ENCODE results near the gene RAPGEF3. TPM values are rescaled to one million over a fixed set of nuclear protein-coding genes. Genes with fewer than 3 reads are reported as not detected.
A peak's percentile ranks its signal among the peaks of the same experiment; 100 is the strongest.

Gene RAPGEF3
- total RNA-seq, 3 donors from 2014 or later = 40.6 to 87.8 (median 60.3) TPM

DNA sequence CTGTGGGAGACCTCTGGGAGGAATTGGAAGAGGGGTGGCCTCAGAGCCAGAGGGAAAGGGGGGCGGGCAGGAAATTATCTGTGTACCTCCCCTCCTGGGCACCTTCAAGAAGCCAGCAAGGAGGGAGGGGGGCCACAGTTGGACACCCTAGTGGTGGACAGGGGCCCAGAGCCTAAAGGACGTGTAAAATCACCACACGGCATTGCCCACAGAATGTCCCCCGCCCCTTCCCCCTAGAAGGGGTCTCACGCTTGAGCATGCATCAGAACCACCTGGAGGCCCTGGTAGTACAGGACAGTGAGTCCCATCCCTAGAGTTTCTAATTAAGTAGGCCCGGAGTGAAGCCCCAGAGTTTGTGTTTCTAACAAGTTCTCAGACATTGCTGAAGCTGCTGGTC is 41.6 kb downstream of the RAPGEF3 start:
- intact Hi-C loops (cut with DNase I; ENCODE audit: low total_unique reads) = no loop called here
- no peaks in the 10 kb centered on the region for H3K36me3 ChIP-seq
- H3K4me3 ChIP-seq = no peak overlapping the region
- no peak for DNase-seq (ENCODE audit: low spot score in 2 of 2)
- H3K4me1 ChIP-seq = peaks cover 26 to 32% of the 10 kb centered on the region in 2 donors
- TF ChIP-seq POLR2A (IDR thresholded peaks at IDR 0.05) (no peak), POLR2AphosphoS5 (IDR thresholded peaks at IDR 0.05) (no peak), CTCF (IDR thresholded peaks at IDR 0.05) (no peak)
- no peaks in the 10 kb centered on the region for H3K9me3 ChIP-seq
- H3K27me3 ChIP-seq = no peaks in the 10 kb centered on the region
- H3K27ac ChIP-seq = peak overlapping the region; percentile 83 to 98

GRCh38 chr12:47715877-47716548 is 42.7 kb downstream of the RAPGEF3 start:
- H3K36me3 ChIP-seq = no peaks in the 10 kb centered on the region
- intact Hi-C loops (cut with DNase I; ENCODE audit: low total_unique reads) = no loop called here
- no peaks in the 10 kb centered on the region for H3K27me3 ChIP-seq
- DNase-seq (ENCODE audit: low spot score in 2 of 2) = no peak
- peaks cover 26 to 32% of the 10 kb centered on the region in 2 donors for H3K4me1 ChIP-seq
- peak overlapping the region; percentile 83 to 98 for H3K27ac ChIP-seq
- TF ChIP-seq POLR2A (IDR thresholded peaks at IDR 0.05) (no peak), CTCF (IDR thresholded peaks at IDR 0.05) (no peak), POLR2AphosphoS5 (IDR thresholded peaks at IDR 0.05) (no peak)
- no peaks in the 10 kb centered on the region for H3K9me3 ChIP-seq
- H3K4me3 ChIP-seq = peak overlapping the region in 2 of 3 donors; percentile 1 to 39

- Histone ChIP-seq H3K27me3 (no peaks in the 10 kb centered on the region), H3K4me3 (peak overlapping the region in 2 of 3 donors; percentile 1 to 39), H3K27ac (peak overlapping the region; percentile 83 to 98), H3K9me3 (no peaks in the 10 kb centered on the region), H3K4me1 (peaks cover 26 to 32% of the 10 kb centered on the region in 2 donors), H3K36me3 (no peaks in the 10 kb centered on the region)
- peak; percentile 62 to 84 (median 70) for TF ChIP-seq POLR2AphosphoS5 (IDR thresholded peaks at IDR 0.05)
- no peak for TF ChIP-seq POLR2A (IDR thresholded peaks at IDR 0.05)
- TF ChIP-seq CTCF (IDR thresholded peaks at IDR 0.05) = peak; percentile 91 to 95 (median 94)
- peak; percentile 81 to 93 for DNase-seq (ENCODE audit: low spot score in 2 of 2)
- intact Hi-C loops (cut with DNase I; ENCODE audit: low total_unique reads) = no loop called here
Measured at GRCh38 chr12:47715393-47715876, 43.2 kb downstream of the RAPGEF3 start.

GRCh38 chr12:47714826-47715386 is 43.8 kb downstream of the RAPGEF3 start:
- DNase-seq (ENCODE audit: low spot score in 2 of 2) = no peak
- no peaks in the 10 kb centered on the region for H3K9me3 ChIP-seq
- intact Hi-C loops (cut with DNase I; ENCODE audit: low total_unique reads) = no loop called here
- H3K4me3 ChIP-seq = peak overlapping the region in 1 of 3 donors; percentile 39
- H3K4me1 ChIP-seq = peaks cover 26 to 32% of the 10 kb centered on the region in 2 donors
- H3K27me3 ChIP-seq = no peaks in the 10 kb centered on the region
- peak overlapping the region; percentile 83 to 98 for H3K27ac ChIP-seq
- TF ChIP-seq CTCF (IDR thresholded peaks at IDR 0.05) (no peak), POLR2A (IDR thresholded peaks at IDR 0.05) (no peak), POLR2AphosphoS5 (IDR thresholded peaks at IDR 0.05) (no peak)
- no peaks in the 10 kb centered on the region for H3K36me3 ChIP-seq

- TF ChIP-seq CTCF (IDR thresholded peaks at IDR 0.05) (no peak), POLR2A (IDR thresholded peaks at IDR 0.05) (no peak), POLR2AphosphoS5 (IDR thresholded peaks at IDR 0.05) (no peak)
- H3K27me3 ChIP-seq = no peaks in the 10 kb centered on the region
- H3K4me3 ChIP-seq = no peak overlapping the region
- peaks cover 20 to 26% of the 10 kb centered on the region in 2 donors for H3K4me1 ChIP-seq
- no peaks in the 10 kb centered on the region for H3K9me3 ChIP-seq
- no peaks in the 10 kb centered on the region for H3K36me3 ChIP-seq
- no peak overlapping the region for H3K27ac ChIP-seq
- DNase-seq (ENCODE audit: low spot score in 2 of 2) = no peak
- intact Hi-C loops (cut with DNase I; ENCODE audit: low total_unique reads) = no loop called here
Measured at GRCh38 chr12:47712171-47712570, 46.5 kb downstream of the RAPGEF3 start.

All from breast epithelium (tissue), 4 donors.